Ovary (tissue), 3 donors: Measurements from ENCODE around the gene DNLZ.

Experiments
- EP300 ChIP-seq: sonication (generic); formaldehyde crosslinking; IDR thresholded peaks from one replicate; pipeline ENCODE4 v1.6.1; 2017; ENCODE audit warnings: antibody characterized with exemption
- POLR2A ChIP-seq: fragments of 450-650 bp; IDR thresholded peaks from one replicate; pipeline ENCODE4 v1.6.1; 2017; ENCODE audit warnings: antibody characterized with exemption, mild to moderate bottlenecking, moderate library complexity
- TF ChIP-seq, protein P1 (sequence below), 3 donors: fragments of 450-650 bp in 2 of 3; fragments of 200-600 bp in 1 of 3; IDR thresholded peaks; one replicate each; pipeline versions ENCODE4 v1.5.1 to v1.8.0; 2016 to 2022; ENCODE audit warnings: antibody characterized with exemption in 3 of 3, mild to moderate bottlenecking in 1 of 3
- donor health status: DM: no; HTN: no; CAD: no.

DNA sequence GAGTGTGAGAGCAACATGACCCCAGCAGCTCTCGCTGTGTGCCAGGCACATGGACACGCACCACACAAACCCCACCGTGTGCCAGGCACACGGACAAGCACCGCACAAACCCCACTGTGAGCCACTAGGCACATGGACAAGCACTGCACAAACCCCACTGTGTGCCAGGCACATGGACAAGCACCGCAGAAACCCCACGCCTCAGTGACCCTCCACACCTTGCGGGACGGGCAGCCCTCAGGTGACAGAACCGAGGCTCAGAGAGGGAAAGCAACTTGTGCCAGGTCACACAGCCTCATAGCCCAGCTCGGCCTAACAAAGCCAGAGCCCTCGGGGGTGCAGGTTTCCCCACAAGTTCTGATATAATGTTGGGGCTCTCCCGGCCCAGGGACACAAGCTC lies 38.2 kb downstream of the DNLZ start:
- TF ChIP-seq POLR2A (no peak), EP300 (no peak)
- TF ChIP-seq, protein P1, sequence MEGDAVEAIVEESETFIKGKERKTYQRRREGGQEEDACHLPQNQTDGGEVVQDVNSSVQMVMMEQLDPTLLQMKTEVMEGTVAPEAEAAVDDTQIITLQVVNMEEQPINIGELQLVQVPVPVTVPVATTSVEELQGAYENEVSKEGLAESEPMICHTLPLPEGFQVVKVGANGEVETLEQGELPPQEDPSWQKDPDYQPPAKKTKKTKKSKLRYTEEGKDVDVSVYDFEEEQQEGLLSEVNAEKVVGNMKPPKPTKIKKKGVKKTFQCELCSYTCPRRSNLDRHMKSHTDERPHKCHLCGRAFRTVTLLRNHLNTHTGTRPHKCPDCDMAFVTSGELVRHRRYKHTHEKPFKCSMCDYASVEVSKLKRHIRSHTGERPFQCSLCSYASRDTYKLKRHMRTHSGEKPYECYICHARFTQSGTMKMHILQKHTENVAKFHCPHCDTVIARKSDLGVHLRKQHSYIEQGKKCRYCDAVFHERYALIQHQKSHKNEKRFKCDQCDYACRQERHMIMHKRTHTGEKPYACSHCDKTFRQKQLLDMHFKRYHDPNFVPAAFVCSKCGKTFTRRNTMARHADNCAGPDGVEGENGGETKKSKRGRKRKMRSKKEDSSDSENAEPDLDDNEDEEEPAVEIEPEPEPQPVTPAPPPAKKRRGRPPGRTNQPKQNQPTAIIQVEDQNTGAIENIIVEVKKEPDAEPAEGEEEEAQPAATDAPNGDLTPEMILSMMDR (IDR thresholded peaks at IDR 0.05), result no peak
